GM12878 (cell line): ENCODE measurements around the gene FER1L5. TPM values are rescaled to one million over a fixed set of nuclear protein-coding genes. Genes with fewer than 3 reads are reported as not detected.
A peak's percentile ranks its signal among the peaks of the same experiment; 100 is the strongest.

Experiments
- ATAC-seq: fragments of 200-7000 bp; cut with Tn5 transposase; 3 replicates; pipeline ENCODE4 v1.9.1; 2020; ENCODE audit warnings: mild to moderate bottlenecking, moderate library complexity
- BruUV-seq: library from RNA; stranded (reverse); fragments of 400-500 nt; replicated peaks from 2 replicates; lab custom pipeline; 2021; lab: Mats Ljungman, UMichigan
- CTCF ChIA-PET: fragments of 300-600 bp; sonication (Branson Sonifier 250); formaldehyde crosslinking; extraction: SDS; loops from one replicate; lab custom pipeline; 2021; ENCODE audit warnings: inconsistent platforms; lab: Yijun Ruan, JAX
- POLR2A ChIA-PET: fragments of 350-600 bp; formaldehyde crosslinking; extraction: SDS; loops from one replicate; lab custom pipeline; 2021; ENCODE audit warnings: inconsistent platforms; lab: Charles Lee
- RAD21 ChIA-PET: fragments of 300-600 bp; sonication (Branson Sonifier 250); formaldehyde crosslinking; loops from one replicate; lab custom pipeline; 2023; ENCODE audit warnings: antibody characterized with exemption; ENCODE audit not compliant: unreplicated experiment; lab: Charles Lee
- SMC1A ChIA-PET: fragments of 300-600 bp; sonication (Branson Sonifier 250); formaldehyde crosslinking; loops from one replicate; lab custom pipeline; 2023; ENCODE audit not compliant: unreplicated experiment, uncharacterized antibody; lab: Charles Lee
- DNase-seq: peaks from one replicate; pipeline ENCODE4 v3.0.0-alpha.2; 2011; ENCODE audit warnings: low read depth, low spot score
- FAIRE-seq: peaks from 3 replicates; lab custom pipeline; 2011; peaks lifted over from hg19 to GRCh38; lab: Jason Lieb, UNC
- H2AFZ ChIP-seq: 2 replicates; pipeline ENCODE4 v1.6.0; 2011; ENCODE audit warnings: low read depth, low read length, control low read depth; ENCODE audit not compliant: control insufficient read depth
- H3K27ac ChIP-seq: 2 replicates; pipeline ENCODE4 v1.5.1; 2011; ENCODE audit warnings: control low read depth; ENCODE audit not compliant: control insufficient read depth, insufficient read depth
- H3K27me3 ChIP-seq, 2 experiments: replicated peaks in 1 of 2; 2 replicates each; pipeline versions ENCODE4 v1.6.0 to v1.6.1; 2011; ENCODE audit warnings: low read length in 1 of 2; ENCODE audit not compliant: control insufficient read depth in 2 of 2, insufficient read depth in 2 of 2
- H3K36me3 ChIP-seq, 2 experiments: 2 replicates each; pipeline ENCODE4 v1.5.1; 2011; ENCODE audit warnings: low read length in 1 of 2; ENCODE audit not compliant: control insufficient read depth in 2 of 2, insufficient read depth in 2 of 2
- H3K4me1 ChIP-seq: 2 replicates; pipeline ENCODE4 v1.6.1; 2011; ENCODE audit warnings: mild to moderate bottlenecking, low read length, moderate library complexity, mixed read lengths; ENCODE audit not compliant: control insufficient read depth, insufficient read depth
- H3K4me2 ChIP-seq: 2 replicates; pipeline ENCODE4 v1.6.0; 2011; ENCODE audit warnings: control low read depth; ENCODE audit not compliant: control insufficient read depth, insufficient read depth
- H3K4me3 ChIP-seq: fragments of 200-600 bp; sonication (generic); 2 replicates; pipeline ENCODE4 v1.5.1; 2016
- H3K79me2 ChIP-seq: 2 replicates; pipeline ENCODE4 v1.6.0; 2011; ENCODE audit warnings: low read length; ENCODE audit not compliant: control insufficient read depth, insufficient read depth
- H3K9ac ChIP-seq: 2 replicates; pipeline ENCODE4 v1.8.0; 2011; ENCODE audit warnings: low read length, control low read depth, mixed read lengths; ENCODE audit not compliant: control insufficient read depth, insufficient read depth
- H3K9me3 ChIP-seq: replicated peaks from 3 replicates; pipeline ENCODE4 v1.5.1; 2011; ENCODE audit warnings: mild to moderate bottlenecking, low read length; ENCODE audit not compliant: control insufficient read depth, insufficient read depth
- H4K20me1 ChIP-seq: 2 replicates; pipeline ENCODE4 v1.6.0; 2011; ENCODE audit not compliant: control insufficient read depth, insufficient read depth
- BCL11A ChIP-seq: IDR thresholded peaks from 2 replicates; pipeline ENCODE4 v1.6.1; 2011; ENCODE audit warnings: low read depth, low read length
- HDAC2 ChIP-seq: fragments of 200-600 bp; sonication (generic); IDR thresholded peaks from 2 replicates; pipeline ENCODE4 v1.6.1; 2017
- MXI1 ChIP-seq: fragments of 150-350 bp; IDR thresholded peaks from 2 replicates; pipeline ENCODE4 v1.6.1; 2011; ENCODE audit warnings: low read depth, mild to moderate bottlenecking, inconsistent platforms, low read length, improper control_type of control experiment
- NR2C1 ChIP-seq: fragments of 450-650 bp; IDR thresholded peaks from 2 replicates; pipeline ENCODE4 v1.6.1; 2017; ENCODE audit warnings: antibody characterized with exemption, mild to moderate bottlenecking, moderate library complexity
- RBBP5 ChIP-seq: fragments of 200-600 bp; sonication (generic); conservative IDR thresholded peaks from 2 replicates; pipeline ENCODE4 v1.6.1; 2016
- SIN3A ChIP-seq: IDR thresholded peaks from 2 replicates; pipeline ENCODE4 v1.6.1; 2012; ENCODE audit warnings: low read depth, low read length, improper control_type of control experiment
- WGBS: methylation state at CpG from one replicate; pipeline ENCODE4 v1.1.6; 2016; ENCODE audit warnings: low lambda C conversion rate; ENCODE audit not compliant: insufficient replicate concordance, insufficient coverage; ENCODE audit errors: missing lambda C conversion rate; 5-methylcytosine and 5-hydroxymethylcytosine counted together
- in situ Hi-C: fragments of 300-500 bp; cut with MboI; formaldehyde crosslinking; loops from 9 replicates; pipeline ENCODE4 v1.14.3; 2018; ENCODE audit warnings: mixed read lengths
- intact Hi-C: fragments of 100-400 bp; cut with micrococcal nuclease; formaldehyde crosslinking; loops from one replicate; pipeline ENCODE4 v1.14.2; 2022; ENCODE audit not compliant: unreplicated experiment
- polyA plus RNA-seq, 11 experiments: library from polyadenylated mRNA; depleted of rRNA in 4 of 11; unstranded in 6 of 11; stranded (reverse) in 5 of 11; fragments of >200 nt; fragmentation: Nextera tagmentation in 4 of 11; fragmentation: Illumina TruSeq in 1 of 11; extraction: Ambion mirVana in 4 of 11; extraction: Trizol in 1 of 11; gene quantifications; 1 replicate in 1 of 11; 2 replicates in 10 of 11; pipeline versions ENCODE4 v1.2.1 to v1.2.3, GENCODE V29; 2011 to 2016; ENCODE audit warnings: inconsistent platforms in 2 of 11, missing spikeins in 2 of 11, low read depth in 1 of 11
- total RNA-seq, 4 experiments: library from RNA; depleted of rRNA in 3 of 4; stranded (reverse); fragments of >200 nt in 3 of 4; fragmentation: Illumina TruSeq in 1 of 4; extraction: Trizol in 1 of 4; gene quantifications; 2 replicates each; pipeline versions ENCODE4 v1.2.1 to v1.2.3, GENCODE V29; 2013 to 2021
- TF ChIP-seq, protein P1 (sequence below): fragments of 450-650 bp; IDR thresholded peaks from 2 replicates; pipeline ENCODE4 v1.6.1; 2017; ENCODE audit warnings: antibody characterized with exemption, mild to moderate bottlenecking, moderate library complexity

FER1L5 gene
- total and polyA plus RNA-seq, 10 of the 15 experiments (the other 5 are each of a cell fraction or from before 2014, with no cell fraction given): not detected

DNA sequence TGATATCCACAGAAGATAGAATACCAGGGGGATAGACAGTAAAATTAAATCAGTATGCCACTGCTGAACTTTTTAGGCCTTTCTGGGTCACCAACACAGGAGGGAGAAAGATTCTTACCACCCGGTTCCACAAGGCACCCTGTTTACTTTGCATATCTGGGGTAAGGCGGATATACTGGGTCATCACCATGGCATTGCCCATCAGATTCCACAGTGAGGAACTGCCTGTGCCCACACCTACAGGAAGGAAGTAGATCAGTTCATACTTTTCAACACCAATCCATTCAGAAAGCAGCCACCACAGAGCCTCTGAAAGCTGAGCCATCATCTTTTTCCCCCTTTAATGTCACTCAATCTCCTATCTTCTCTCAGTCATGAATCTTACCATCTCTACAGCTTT, 95.3 kb downstream of the FER1L5 start (continued):
- TF ChIP-seq, protein P1, sequence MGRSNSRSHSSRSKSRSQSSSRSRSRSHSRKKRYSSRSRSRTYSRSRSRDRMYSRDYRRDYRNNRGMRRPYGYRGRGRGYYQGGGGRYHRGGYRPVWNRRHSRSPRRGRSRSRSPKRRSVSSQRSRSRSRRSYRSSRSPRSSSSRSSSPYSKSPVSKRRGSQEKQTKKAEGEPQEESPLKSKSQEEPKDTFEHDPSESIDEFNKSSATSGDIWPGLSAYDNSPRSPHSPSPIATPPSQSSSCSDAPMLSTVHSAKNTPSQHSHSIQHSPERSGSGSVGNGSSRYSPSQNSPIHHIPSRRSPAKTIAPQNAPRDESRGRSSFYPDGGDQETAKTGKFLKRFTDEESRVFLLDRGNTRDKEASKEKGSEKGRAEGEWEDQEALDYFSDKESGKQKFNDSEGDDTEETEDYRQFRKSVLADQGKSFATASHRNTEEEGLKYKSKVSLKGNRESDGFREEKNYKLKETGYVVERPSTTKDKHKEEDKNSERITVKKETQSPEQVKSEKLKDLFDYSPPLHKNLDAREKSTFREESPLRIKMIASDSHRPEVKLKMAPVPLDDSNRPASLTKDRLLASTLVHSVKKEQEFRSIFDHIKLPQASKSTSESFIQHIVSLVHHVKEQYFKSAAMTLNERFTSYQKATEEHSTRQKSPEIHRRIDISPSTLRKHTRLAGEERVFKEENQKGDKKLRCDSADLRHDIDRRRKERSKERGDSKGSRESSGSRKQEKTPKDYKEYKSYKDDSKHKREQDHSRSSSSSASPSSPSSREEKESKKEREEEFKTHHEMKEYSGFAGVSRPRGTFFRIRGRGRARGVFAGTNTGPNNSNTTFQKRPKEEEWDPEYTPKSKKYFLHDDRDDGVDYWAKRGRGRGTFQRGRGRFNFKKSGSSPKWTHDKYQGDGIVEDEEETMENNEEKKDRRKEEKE: no peak
- TF ChIP-seq BCL11A (no peak), MXI1 (no peak)

- Histone ChIP-seq H2AFZ (peak overlapping the region; percentile 92), H3K36me3 (peaks cover under 1% of the 10 kb centered on the region in 2 experiments; a peak in 2 of 4 replicates), H3K9ac (peak overlapping the region; percentile 83), H3K79me2 (peaks cover 13% of the 10 kb centered on the region), H3K27ac (peak overlapping the region; percentile 53), H4K20me1 (no peaks in the 10 kb centered on the region), H3K4me2 (peak overlapping the region; percentile 85), H3K4me3 (peak overlapping the region; percentile 84), H3K4me1 (no peaks in the 10 kb centered on the region), H3K27me3 (no peaks in the 10 kb centered on the region), H3K9me3 (no peaks in the 10 kb centered on the region)
- under 1% methylated on average over 4 of the region's 4 CpGs for WGBS
- TF ChIP-seq NR2C1 (no peak), RBBP5 (no peak), SIN3A (no peak), HDAC2 (no peak)
- DNase-seq: no peak
- BruUV-seq: TSS peak; percentile 86
- FAIRE-seq: no peak
- in situ Hi-C loops (no loop called here), intact Hi-C loops (no loop called here)
- RAD21 ChIA-PET: no interaction called here
- ATAC-seq: no peak
- CTCF ChIA-PET: interaction anchor here (0.8 to 5.1 kb wide), 4 partner anchors 23 to 62 kb away, joined by 3 to 36 read pairs (median 3); partner anchors contain the start of gene CNNM4
- POLR2A ChIA-PET: interaction anchor here (0.6 to 1.4 kb wide), 2 partner anchors 14 to 22 kb away, joined by 4 to 7 read pairs; partner anchors contain the start of gene CNNM4
- SMC1A ChIA-PET: interaction anchor here (1.3 kb wide), 1 partner anchor 144 kb away, joined by 3 read pairs; no protein-coding TSS in a partner anchor
Observed at GRCh38 chr2:96739076-96739632, 96.6 kb downstream of the FER1L5 start.
